Kidney capillary endothelial cell (primary cell): ENCODE results near the gene REC114.
"Not testable (repeated sequence)": the region's sequence is repeated elsewhere in the genome, so short reads cannot be mapped to it uniquely, and the experiment has no call there.

ENCODE experiments used
- DNase-seq: peaks from one replicate; pipeline ENCODE4 v3.0.0-alpha.2; 2018; ENCODE audit warnings: low spot score

REC114 gene

DNA sequence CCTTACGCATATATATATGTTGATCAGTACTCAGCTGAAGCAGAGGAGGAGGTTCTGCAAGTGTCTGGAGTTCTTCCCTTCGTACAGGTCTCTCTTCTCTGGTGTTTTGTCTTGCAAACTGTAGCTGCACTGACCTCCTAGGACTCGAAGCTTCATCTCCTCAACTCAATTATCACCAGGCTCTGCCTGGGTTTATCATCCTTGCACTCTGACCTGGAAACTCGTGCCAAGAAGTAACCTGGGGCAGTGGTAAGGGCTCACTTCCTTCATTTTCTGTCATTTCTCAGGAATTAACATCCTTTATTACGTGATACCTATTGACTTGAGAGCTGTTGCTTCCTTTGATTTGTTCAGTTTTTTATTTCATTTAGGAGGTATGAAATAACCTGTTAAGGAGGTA is 14.4 kb downstream of the REC114 start:
- DNase-seq: no peak

DNA sequence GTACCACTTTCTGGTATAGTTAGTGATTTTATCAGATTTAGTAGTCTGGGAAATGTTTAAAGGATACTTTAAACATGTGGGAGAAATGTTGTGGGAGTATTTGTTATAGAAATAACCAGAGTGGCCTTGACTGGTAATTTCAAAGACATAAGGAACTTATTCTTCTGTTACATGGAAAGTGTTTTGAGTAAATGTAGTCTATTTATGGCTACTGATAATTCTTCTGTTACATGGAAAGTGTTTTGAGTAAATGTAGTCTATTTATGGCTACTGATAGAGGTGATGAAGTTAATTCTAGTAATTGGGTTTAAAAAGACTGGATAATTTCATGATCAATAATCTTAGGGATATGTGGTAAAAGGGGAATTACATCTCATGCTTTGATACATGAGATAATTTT is 17.7 kb downstream of the REC114 start:
- no peak for DNase-seq

DNA sequence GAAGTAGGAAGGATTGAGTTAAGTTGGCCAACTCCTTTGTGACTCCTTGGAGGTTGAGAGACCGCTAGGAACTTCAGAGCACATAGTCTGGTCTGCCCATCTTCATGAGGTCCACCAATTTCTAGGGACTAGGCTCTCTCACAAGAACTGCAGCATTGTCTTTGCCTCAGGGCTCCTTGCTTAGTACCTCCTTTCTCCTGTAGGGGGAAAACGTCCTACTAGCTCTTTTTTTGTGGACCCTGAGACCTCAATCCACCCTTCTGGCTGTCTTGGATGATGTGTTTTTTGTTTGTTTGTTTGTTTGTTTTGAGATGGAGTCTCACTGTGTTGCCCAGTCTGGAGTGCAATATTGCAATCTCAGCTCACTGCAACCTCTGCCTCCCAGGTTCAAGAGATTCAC is 21.6 kb downstream of the REC114 start:
- no peak for DNase-seq

DNA sequence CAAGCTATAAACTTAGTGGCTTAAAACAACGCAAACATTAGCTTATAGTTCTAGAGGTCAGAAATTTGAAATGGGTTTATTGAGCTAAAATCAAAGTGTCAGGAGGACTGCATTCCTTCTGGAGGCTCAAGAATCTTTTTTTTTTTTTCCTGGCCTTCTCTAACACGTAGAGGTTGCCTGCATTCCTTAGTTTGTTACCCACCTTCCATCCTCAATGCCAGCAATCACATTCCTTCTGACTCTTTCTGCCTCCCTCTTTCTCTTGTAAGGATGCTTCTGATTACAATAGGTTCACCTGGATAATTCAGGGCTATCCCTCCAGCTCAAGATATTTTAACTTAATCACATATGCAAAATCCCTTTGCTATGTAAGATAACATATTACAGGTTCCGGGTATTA is 24.8 kb downstream of the REC114 start:
- no peak for DNase-seq

DNA sequence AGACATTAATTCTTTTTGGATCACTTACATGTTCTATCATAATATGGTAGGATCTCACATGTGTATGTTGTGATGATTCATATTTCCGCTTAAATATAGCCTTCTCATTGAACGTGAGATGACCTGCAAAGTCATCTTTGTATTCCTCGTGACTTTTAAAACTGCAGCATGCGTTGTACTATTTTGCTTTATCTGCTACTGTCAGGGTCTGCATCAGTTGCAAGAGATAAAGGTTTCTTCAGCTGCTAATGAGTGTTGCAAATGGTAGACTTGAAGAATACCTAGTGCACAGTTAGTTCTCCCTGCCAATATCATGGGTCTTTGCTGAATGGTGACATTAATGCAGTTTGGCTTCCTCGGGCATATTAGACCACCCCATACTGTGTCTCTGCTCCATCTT is 31.8 kb downstream of the REC114 start:
- no peak for DNase-seq

DNA sequence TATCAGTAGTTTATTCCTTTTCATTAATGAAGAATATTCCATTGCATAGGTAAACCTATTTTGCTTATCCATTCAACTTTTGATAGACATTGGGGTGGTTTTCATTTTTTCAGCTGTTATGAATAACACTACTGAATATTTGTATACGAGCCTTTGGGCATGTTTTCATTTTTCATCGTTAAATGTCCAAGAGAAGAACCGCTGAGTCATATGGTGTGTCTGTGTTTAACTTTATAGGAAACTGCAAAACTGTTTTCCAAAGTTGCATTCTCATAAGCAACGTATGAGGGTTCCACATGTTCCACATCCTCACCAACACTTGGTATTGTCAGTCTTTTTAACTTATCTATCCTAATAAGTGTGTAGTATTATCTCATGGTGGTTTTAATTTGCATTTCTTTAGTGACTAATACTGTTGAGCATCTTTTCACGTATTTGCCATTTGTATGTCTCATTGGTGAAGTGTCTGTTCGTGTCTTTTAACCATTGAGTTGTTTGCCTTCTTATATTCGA is 33.8 kb downstream of the REC114 start:
- no peak for DNase-seq

DNA sequence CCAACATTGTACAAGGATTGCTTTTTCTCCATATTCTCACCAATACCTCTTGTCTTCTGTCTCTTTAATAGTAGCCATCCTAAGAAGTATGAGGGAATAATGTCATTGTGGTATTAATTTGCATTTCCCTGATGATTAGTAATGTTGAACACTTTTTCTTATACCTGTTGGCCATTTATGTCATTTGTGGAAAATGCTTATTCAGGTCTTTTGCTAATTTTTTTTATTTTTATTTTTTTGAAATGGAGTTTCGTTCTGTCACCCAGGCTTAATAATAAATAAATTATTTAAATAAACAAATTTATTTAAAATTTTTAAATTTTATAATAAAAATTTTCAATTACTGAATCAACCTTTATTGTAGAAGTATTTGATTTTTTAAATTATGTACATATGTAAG is 37.1 kb downstream of the REC114 start:
- no peak for DNase-seq

DNA sequence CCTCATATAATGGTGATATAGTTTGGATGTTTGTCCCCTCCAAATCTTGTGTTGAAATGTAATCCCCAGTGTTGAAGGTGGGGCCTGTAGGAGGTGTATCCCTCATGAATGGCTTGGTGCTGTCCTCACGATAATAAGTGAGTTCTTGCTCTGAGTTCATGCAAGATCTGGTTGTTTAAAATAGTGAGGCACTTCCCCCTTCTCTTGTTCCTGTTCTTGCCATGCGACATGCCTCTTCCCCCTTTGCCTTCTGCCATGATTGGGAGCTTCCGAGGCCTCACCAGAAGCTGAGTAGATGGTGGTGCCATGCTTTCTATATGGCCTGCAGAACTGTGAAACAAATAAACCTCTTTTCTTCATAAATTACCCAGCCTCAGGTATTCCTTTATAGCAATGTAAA is 39.2 kb downstream of the REC114 start:
- no peak for DNase-seq

DNA sequence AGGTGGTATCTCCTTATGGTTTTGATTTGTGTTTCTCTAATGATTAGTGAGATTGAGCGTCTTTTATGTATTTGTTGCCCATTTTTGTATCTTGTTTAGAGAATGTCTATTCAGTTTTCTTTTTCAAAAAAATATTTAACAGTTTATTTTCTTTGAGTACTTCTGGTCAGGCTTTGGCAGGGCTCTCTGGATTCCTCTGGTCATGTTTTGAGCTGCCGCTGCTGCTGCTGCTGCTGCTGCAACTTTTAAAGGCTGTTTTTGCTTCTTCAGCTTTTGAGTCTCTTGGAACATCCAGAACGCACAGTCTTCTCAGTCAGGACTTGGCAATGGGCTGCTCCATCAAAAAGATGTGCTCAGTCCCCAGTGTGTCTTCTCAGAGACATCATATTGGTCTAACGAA is 40.1 kb downstream of the REC114 start:
- no peak for DNase-seq

DNA sequence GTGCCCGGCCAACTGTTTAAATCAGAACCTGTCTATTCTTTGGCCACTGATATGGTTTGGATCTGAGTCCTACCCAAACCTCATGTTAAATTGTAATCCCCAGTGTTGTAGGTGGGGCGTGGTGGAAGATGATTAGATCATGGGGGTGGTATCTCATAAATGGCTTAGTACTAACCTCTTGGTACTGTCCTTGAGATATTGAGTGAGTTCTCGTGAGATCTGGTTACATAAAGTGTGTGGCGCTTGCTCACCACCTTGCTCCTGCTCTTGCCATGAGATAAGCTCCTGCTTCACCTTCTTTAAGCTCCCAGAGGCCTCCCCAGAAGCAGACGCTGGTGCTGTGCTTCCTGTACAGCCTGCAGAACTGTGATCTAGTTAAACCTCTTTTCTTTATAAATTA is 42.4 kb downstream of the REC114 start:
- DNase-seq: no peak

DNA sequence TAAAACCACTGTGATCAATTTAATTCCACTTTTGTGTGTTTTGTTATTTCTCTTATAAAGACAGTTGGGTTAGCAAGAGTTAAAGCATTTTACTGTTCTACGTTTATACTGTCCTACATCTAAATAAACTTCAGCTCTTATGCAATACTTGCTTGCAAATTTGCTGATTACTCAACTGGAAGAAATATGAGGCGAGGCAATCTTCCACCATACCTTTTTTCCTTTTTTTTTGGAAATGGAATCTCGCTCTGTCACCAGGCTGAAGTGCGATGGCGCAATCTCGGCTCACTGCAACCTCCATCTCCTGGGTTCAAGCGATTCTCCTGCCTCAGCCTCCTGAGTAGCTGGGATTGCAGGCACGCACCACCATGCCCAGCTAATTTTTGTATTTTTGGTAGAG is 42.9 kb downstream of the REC114 start:
- DNase-seq: not testable (repeated sequence)

DNA sequence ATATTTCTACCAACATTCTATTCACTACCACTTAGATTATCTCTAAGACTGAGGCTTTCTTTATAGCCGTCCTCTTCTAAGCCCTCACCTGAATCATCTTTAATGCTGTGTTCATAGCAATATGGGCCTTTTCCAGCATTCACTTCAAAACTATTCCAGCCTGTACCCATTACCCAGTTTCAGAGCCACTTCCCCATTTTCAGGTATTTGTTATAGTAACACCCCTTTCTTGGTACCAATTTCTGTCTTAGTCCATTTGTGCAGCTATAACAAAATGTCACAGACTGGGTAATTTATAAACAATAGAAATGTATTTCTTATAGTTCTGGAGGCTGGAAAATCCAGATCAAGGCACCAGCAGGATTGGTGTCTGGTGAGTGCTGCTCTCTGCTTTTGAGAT is 45.7 kb downstream of the REC114 start:
- no peak for DNase-seq

DNA sequence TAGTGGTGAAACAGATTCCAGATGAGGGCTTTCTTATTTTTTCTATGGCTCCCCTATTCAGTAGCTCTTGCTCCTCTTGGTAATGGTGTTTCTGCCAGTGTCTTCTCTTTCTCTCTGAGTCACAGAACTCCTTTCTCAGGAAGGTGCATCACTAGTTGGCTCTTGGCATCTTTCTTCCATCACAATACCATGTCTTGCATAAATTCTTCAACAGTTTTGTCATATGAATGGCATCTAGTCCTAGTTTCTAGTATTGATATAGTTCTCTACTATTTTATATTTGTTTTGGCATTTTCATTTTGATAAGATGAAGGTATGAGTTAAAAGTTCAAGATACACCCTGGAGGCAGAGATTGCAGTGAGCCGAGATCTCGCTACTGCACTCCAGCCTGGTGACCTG is 51.0 kb downstream of the REC114 start:
- DNase-seq: no peak

DNA sequence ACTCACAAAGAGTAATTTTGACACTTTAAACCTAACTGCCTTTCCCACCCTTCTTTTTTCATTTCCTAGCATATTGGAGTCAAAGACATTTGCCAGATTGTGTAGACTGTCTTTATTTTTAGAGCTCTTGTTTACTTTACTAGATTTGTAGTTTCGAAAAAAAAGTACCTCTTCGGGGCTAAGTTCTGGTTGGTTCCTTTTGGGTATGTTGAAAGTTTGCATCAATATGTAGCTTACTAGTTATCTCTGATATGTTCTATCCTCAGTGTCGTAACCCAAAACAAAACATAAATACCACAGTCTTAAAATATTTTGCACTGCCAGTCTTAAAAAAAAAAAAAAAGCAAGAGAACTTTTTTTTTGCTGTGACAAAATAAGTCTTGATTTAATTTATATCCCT is 52.2 kb downstream of the REC114 start:
- DNase-seq: no peak

DNA sequence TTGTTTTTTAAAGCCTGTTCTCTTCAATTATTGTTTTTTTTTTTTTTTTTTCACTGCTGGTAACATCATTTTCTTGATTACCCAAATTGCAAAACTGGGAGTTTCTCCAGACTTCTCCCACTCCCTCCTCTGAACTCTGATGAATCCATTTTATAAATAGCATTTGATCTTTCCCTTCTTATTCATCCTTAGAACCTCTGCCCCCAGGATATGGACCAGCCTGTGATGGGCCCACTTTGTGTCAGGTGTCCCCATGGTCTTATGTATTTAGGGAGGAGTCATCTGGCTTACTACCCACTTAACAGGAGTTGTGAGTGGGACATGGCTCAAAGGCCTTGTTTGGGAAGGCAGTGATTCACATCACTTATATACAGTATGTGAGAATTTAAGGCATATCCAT is 57.7 kb downstream of the REC114 start:
- no peak for DNase-seq

DNA sequence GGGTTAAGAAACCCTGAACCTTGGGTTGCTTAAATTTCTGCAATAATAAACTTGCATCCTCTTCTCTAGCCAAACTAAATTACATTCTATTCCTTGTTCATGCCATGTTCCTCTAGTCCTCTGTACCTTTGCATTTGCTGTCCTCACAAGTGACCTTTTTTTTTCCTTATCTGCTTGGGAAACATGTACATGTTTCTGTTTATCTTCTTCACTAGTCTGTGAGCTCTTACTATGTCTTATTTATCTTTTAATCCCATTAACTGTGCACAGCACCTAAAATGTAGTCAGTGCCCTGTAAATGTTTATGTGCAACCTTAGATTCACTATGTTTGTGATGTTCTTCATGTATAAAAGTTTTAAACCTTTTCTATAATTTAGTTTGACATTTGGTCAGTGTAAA is 61.9 kb downstream of the REC114 start:
- DNase-seq: no peak

DNA sequence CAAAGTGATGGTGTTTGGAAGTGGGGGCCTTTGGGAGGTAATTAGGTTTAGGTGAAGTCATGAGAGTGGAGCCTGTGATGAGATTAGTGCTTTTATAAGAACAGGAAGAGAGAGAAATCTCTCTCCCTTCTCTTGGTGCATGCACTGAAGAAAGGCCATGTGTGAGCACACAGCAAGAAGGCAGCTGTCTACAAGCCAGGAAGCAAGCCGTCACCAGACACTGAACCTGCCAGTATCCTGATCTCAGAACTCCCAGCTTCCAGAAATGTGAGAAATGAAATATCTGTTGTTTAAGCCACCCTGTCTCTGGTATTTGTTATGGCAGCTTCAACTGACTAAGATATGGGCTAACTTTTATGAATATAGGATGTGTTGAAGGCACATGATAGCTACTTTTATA is 72.6 kb downstream of the REC114 start:
- DNase-seq: no peak

DNA sequence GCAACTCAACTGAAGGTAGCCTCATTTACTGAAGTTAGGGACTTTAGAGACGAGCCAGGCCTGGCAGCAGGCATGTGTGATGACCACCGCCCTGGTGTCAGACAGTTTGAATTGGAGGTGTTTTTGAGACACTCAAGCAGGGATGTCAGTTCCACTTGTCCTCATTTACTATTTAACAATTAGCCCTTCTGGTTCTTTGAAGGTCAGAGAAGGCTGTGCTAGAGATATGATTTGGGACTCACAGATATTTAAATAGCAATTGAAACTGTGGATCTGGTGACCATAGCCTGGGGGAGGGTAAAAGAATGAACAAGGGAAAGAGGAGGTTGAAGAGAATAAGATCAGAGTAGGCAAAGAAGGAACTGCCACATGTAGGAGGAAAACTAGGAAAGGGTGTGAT is 74.6 kb downstream of the REC114 start:
- DNase-seq: no peak

DNA sequence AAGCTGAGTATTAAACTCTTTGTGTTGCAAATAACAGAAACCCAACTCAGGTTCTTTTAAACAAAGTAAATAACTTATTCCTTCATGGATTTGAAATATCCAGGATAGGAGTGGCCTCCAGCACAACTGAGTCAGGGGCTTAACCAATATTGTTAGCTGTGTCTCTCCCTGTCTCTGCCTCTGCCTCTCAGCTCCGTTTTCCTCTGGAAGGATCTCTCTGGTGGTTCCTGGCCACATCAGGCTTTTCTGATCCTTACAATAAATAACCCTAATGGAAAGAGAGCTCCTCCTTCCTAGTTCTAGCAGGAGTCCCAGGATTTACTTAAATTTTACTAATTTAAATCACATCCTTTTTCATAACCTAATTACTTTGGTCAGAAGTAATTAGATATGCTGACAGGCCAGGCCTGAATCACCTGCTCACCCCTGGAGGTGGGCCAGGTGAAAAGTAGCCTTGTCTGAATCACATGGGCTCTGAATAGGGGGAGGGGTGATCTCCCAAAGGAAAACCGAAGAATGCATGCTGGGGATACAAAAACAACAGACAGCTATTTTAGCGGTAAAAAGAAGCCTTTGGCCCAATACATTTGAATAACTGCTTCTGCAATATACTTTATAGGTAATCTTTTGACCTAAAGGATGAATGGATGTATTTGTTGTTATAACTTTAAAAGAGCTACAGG is 75.4 kb downstream of the REC114 start:
- no peak for DNase-seq

DNA sequence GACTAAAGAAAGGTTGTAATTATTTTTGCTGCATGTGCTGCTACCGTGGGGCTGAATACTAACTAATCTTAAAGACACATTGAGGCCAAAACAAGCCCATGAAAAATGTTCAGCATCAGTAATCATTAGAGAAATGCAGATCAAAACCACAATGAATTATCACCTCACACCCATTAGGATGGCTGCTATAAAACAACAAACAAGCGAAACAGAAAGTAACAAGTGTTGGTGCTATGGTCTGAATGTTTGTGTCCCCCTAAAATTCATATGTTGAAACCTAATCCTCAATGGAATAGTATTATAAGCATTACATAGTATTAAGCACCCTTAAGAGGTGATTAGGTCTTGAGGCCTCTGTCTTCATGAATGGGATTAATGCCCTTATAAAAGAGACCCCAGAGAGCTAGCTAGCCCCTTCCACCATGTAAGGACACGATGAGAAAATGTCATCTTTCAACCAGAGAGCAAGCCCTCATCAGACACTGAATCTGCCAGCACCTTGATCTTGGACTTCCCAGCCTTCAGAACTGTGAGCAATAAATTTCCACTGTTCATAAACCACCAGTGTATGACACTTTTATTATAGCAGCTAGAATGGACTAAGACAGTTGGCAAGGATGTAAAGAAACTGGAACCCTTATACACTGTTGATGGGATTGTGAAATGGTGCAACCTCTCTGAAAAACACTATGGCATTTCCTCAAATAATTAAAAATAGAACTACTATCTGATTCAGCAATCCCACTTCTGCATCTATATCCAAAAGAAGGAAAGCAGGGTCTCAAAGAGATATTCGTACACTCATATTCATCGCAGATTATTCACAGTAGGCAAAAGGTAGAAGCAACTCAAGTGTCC is 76.1 kb downstream of the REC114 start:
- DNase-seq: no peak

DNA sequence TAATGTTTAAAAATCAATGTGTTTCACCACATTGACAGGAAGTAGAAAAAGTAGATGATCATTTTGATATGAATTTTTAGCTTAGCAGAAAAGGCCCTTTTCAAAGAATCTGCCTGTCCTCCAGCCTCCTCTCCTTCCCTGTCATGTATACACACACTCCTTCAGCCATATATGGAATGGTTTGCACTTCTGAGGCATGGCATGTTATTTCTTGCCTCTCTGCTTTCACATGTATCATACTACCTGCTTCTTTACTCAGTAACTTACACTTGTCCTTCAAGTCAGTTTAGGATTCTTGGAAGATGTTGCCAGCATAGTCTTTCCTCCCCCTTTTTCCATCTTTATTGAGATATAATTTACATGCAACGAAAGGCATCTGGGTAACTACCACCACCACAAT is 79.0 kb downstream of the REC114 start:
- no peak for DNase-seq

DNA sequence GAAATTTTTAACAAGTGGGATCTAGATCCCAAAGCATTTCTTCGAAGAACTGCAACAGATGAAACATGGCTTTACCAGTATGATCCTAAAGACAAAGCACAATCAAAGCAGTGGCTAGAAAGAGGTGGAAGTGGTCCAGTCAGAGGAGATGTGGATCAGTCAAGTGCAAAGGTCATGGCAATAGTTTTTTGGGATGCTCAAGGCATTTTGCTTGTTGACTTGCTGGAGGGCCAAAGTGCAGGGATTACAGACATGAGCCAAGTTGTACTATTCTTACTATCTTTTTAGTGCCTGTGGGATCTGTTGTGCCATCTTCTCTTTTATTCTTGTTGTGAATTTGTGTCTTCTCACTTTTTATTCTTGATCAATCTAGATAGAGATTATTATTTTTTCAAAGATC is 82.0 kb downstream of the REC114 start:
- DNase-seq: no peak

DNA sequence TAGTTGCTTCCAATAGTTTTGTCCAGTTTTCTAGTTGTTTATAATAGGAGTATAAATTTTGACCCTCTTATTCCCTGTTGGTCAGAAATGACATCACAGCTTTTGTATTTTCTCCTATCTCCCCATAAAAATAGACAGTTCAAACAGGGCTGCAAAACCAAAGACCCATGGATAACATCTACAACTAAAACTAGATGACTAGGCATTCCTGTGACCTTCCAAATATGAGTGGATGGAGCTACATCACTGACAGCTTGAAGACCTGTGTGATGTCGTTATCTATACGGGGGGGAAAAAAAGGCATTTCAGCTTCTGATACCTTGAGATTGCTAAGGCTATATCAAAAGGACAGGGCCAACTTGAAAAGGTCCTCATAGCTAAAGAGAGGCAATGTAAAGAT is 84.6 kb downstream of the REC114 start:
- DNase-seq: no peak

DNA sequence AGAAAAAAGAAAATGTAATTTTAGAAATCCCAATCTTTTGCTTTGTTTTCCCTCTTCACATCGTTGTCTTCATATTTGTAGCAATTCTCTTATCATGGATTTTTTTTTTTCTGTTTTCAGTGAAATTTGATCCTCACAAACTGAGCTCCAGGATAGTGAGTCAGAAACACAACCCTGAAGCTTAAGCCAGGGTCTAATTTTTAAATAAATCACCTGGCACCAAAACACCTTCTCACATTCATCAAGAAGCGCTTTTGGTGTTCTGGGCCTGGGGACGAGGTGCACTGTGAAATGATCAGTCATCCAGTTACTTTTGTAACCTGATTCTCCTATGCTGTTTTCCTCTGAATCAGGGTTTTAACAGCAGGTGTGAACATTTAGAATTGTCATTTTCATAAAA is 87.7 kb downstream of the REC114 start:
- no peak for DNase-seq
